Measurements from ENCODE around the gene PLEKHM3. TPM values are rescaled to one million over a fixed set of nuclear protein-coding genes. Genes with fewer than 3 reads are reported as not detected.

PLEKHM3 gene
- total and polyA plus RNA-seq, 2 experiments from 2014 or later: 3.9 to 8.8 TPM

DNA sequence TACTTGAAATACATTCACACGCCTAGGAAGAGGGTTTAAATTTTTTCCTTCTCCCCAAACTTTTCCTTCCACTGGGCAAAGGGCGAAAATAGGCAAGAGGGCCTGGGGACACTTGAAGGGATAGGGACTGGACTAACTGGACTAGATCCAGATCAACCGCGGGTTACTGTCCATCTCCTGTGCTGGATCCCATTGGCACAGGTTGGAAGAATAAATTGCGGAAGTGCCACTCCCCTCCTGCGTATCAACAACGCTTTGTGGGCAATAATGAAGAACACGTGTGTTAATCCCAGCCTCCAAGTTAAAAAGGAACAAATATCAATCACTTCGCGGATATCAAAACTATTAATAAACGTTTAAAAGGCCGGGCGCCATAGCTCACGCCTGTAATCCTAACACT lies 253.9 kb downstream of the PLEKHM3 start:
- Histone ChIP-seq H3K4me3 (peak overlapping the region; percentile 89), H3F3A (replicated peaks; ENCODE audit: low read depth) (peaks cover 22% of the 10 kb centered on the region), H3K27me3 (ENCODE audit: insufficient read depth) (peaks cover 6% of the 10 kb centered on the region), H3K9me2 (ENCODE audit: insufficient read depth) (no peaks in the 10 kb centered on the region), H3K4me1 (ENCODE audit: insufficient read depth) (peaks cover 22% of the 10 kb centered on the region), H3K79me2 (replicated peaks; ENCODE audit: insufficient read depth) (peaks cover 30% of the 10 kb centered on the region), H4K20me1 (replicated peaks; ENCODE audit: insufficient read depth) (peaks cover 3% of the 10 kb centered on the region; the same call in 1 of the 2 replicates), H3K4me2 (peak overlapping the region; percentile 86), H3K27ac (ENCODE audit: low read depth) (no peak overlapping the region), H2AFZ (0 out of 2 replicates have a peak overlapping the region, but pooled peaks have one; percentile 5), H3K36me3 (ENCODE audit: insufficient read depth) (no peaks in the 10 kb centered on the region)
- Mint-ChIP-seq H3K27me3 (ENCODE audit: insufficient read depth, low read depth, poor library complexity) (peaks cover 26% of the 10 kb centered on the region), H3K27ac (no peak overlapping the region), H3K36me3 (ENCODE audit: low read depth) (peaks cover 19% of the 10 kb centered on the region), H3K4me1 (peaks cover 46% of the 10 kb centered on the region), H3K9me3 (peaks cover 2% of the 10 kb centered on the region), H3K4me3 (peak overlapping the region; percentile 84; the same call in 2 of the 3 replicates)
- ATAC-seq: no peak
- TF ChIP-seq JUNB (IDR thresholded peaks at IDR 0.05; ENCODE audit: unreplicated experiment) (no peak), CREB1 (CRISPR knock-in tag; IDR thresholded peaks at IDR 0.05; ENCODE audit: low read depth) (no peak), STAT1 (IDR thresholded peaks at IDR 0.05; ENCODE audit: unreplicated experiment) (no peak), NANOG (IDR thresholded peaks at IDR 0.05; ENCODE audit: borderline replicate concordance) (no peak), ZNF331 (CRISPR knock-in tag; IDR thresholded peaks at IDR 0.05; ENCODE audit: low read depth) (no peak), EZH2 (IDR thresholded peaks at IDR 0.05; ENCODE audit: low read depth, unreplicated experiment) (no peak), ZNF114 (CRISPR knock-in tag; IDR thresholded peaks at IDR 0.05) (no peak), EZH2phosphoT487 (IDR thresholded peaks at IDR 0.05; ENCODE audit: unreplicated experiment) (no peak), POLR2AphosphoS5 (IDR thresholded peaks at IDR 0.05; ENCODE audit: low read depth) (no peak)
- TF ChIP-seq, protein P1, sequence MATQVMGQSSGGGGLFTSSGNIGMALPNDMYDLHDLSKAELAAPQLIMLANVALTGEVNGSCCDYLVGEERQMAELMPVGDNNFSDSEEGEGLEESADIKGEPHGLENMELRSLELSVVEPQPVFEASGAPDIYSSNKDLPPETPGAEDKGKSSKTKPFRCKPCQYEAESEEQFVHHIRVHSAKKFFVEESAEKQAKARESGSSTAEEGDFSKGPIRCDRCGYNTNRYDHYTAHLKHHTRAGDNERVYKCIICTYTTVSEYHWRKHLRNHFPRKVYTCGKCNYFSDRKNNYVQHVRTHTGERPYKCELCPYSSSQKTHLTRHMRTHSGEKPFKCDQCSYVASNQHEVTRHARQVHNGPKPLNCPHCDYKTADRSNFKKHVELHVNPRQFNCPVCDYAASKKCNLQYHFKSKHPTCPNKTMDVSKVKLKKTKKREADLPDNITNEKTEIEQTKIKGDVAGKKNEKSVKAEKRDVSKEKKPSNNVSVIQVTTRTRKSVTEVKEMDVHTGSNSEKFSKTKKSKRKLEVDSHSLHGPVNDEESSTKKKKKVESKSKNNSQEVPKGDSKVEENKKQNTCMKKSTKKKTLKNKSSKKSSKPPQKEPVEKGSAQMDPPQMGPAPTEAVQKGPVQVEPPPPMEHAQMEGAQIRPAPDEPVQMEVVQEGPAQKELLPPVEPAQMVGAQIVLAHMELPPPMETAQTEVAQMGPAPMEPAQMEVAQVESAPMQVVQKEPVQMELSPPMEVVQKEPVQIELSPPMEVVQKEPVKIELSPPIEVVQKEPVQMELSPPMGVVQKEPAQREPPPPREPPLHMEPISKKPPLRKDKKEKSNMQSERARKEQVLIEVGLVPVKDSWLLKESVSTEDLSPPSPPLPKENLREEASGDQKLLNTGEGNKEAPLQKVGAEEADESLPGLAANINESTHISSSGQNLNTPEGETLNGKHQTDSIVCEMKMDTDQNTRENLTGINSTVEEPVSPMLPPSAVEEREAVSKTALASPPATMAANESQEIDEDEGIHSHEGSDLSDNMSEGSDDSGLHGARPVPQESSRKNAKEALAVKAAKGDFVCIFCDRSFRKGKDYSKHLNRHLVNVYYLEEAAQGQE (IDR thresholded peaks at IDR 0.05; ENCODE audit: unreplicated experiment): no peak
- TF ChIP-seq, protein P2, sequence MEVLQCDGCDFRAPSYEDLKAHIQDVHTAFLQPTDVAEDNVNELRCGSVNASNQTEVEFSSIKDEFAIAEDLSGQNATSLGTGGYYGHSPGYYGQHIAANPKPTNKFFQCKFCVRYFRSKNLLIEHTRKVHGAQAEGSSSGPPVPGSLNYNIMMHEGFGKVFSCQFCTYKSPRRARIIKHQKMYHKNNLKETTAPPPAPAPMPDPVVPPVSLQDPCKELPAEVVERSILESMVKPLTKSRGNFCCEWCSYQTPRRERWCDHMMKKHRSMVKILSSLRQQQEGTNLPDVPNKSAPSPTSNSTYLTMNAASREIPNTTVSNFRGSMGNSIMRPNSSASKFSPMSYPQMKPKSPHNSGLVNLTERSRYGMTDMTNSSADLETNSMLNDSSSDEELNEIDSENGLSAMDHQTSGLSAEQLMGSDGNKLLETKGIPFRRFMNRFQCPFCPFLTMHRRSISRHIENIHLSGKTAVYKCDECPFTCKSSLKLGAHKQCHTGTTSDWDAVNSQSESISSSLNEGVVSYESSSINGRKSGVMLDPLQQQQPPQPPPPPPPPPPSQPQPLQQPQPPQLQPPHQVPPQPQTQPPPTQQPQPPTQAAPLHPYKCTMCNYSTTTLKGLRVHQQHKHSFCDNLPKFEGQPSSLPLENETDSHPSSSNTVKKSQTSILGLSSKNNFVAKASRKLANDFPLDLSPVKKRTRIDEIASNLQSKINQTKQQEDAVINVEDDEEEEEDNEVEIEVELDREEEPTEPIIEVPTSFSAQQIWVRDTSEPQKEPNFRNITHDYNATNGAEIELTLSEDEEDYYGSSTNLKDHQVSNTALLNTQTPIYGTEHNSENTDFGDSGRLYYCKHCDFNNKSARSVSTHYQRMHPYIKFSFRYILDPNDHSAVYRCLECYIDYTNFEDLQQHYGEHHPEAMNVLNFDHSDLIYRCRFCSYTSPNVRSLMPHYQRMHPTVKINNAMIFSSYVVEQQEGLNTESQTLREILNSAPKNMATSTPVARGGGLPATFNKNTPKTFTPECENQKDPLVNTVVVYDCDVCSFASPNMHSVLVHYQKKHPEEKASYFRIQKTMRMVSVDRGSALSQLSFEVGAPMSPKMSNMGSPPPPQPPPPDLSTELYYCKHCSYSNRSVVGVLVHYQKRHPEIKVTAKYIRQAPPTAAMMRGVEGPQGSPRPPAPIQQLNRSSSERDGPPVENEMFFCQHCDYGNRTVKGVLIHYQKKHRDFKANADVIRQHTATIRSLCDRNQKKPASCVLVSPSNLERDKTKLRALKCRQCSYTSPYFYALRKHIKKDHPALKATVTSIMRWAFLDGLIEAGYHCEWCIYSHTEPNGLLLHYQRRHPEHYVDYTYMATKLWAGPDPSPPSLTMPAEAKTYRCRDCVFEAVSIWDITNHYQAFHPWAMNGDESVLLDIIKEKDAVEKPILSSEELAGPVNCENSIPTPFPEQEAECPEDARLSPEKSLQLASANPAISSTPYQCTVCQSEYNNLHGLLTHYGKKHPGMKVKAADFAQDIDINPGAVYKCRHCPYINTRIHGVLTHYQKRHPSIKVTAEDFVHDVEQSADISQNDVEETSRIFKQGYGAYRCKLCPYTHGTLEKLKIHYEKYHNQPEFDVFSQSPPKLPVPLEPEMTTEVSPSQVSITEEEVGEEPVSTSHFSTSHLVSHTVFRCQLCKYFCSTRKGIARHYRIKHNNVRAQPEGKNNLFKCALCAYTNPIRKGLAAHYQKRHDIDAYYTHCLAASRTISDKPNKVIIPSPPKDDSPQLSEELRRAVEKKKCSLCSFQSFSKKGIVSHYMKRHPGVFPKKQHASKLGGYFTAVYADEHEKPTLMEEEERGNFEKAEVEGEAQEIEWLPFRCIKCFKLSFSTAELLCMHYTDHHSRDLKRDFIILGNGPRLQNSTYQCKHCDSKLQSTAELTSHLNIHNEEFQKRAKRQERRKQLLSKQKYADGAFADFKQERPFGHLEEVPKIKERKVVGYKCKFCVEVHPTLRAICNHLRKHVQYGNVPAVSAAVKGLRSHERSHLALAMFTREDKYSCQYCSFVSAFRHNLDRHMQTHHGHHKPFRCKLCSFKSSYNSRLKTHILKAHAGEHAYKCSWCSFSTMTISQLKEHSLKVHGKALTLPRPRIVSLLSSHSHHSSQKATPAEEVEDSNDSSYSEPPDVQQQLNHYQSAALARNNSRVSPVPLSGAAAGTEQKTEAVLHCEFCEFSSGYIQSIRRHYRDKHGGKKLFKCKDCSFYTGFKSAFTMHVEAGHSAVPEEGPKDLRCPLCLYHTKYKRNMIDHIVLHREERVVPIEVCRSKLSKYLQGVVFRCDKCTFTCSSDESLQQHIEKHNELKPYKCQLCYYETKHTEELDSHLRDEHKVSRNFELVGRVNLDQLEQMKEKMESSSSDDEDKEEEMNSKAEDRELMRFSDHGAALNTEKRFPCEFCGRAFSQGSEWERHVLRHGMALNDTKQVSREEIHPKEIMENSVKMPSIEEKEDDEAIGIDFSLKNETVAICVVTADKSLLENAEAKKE (CRISPR knock-in tag; IDR thresholded peaks at IDR 0.05): no peak
- TF ChIP-seq, protein P3, sequence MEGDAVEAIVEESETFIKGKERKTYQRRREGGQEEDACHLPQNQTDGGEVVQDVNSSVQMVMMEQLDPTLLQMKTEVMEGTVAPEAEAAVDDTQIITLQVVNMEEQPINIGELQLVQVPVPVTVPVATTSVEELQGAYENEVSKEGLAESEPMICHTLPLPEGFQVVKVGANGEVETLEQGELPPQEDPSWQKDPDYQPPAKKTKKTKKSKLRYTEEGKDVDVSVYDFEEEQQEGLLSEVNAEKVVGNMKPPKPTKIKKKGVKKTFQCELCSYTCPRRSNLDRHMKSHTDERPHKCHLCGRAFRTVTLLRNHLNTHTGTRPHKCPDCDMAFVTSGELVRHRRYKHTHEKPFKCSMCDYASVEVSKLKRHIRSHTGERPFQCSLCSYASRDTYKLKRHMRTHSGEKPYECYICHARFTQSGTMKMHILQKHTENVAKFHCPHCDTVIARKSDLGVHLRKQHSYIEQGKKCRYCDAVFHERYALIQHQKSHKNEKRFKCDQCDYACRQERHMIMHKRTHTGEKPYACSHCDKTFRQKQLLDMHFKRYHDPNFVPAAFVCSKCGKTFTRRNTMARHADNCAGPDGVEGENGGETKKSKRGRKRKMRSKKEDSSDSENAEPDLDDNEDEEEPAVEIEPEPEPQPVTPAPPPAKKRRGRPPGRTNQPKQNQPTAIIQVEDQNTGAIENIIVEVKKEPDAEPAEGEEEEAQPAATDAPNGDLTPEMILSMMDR (conservative IDR thresholded peaks at IDR 0.05; ENCODE audit: low read depth in 2 of 2): no peak
- TF ChIP-seq, protein P4, sequence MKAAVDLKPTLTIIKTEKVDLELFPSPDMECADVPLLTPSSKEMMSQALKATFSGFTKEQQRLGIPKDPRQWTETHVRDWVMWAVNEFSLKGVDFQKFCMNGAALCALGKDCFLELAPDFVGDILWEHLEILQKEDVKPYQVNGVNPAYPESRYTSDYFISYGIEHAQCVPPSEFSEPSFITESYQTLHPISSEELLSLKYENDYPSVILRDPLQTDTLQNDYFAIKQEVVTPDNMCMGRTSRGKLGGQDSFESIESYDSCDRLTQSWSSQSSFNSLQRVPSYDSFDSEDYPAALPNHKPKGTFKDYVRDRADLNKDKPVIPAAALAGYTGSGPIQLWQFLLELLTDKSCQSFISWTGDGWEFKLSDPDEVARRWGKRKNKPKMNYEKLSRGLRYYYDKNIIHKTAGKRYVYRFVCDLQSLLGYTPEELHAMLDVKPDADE (IDR thresholded peaks at IDR 0.05): no peak
- DNase-seq (ENCODE audit: low spot score): no peak

All from GM23338 (cell line).